Activated CD4-positive, alpha-beta T cell treated with anti-CD3 and anti-CD28 coated beads, Interleukin-2, amount 10 ng/mL, durations not matched to agents 24 days and 14 days (primary cell): ENCODE measurements around the gene ATP2A3. TPM values are rescaled to one million over a fixed set of nuclear protein-coding genes. Genes with fewer than 3 reads are reported as not detected.

ENCODE experiments used
- DNase-seq: peaks from one replicate; pipeline ENCODE4 v3.0.0; 2022
- H3K27ac Mint-ChIP-seq: one replicate; pipeline ENCODE4 v1.8.0; 2022; ENCODE audit warnings: mild to moderate bottlenecking, mixed read lengths
- H3K27me3 Mint-ChIP-seq: one replicate; pipeline ENCODE4 v1.8.0; 2022; ENCODE audit warnings: mixed read lengths
- H3K36me3 Mint-ChIP-seq: one replicate; pipeline ENCODE4 v1.8.0; 2022; ENCODE audit warnings: low read depth, mild to moderate bottlenecking, mixed read lengths
- H3K4me1 Mint-ChIP-seq: one replicate; pipeline ENCODE4 v1.8.0; 2021; ENCODE audit warnings: mixed read lengths
- H3K4me3 Mint-ChIP-seq: one replicate; pipeline ENCODE4 v1.8.0; 2022; ENCODE audit warnings: mild to moderate bottlenecking, moderate library complexity, mixed read lengths
- H3K9me3 Mint-ChIP-seq: one replicate; pipeline ENCODE4 v1.8.0; 2021; ENCODE audit warnings: mixed read lengths
- intact Hi-C: fragments of 100-400 bp; cut with micrococcal nuclease; formaldehyde crosslinking; loops from one replicate; pipeline ENCODE4 v1.15.1; 2023
- total RNA-seq: library from RNA; stranded (reverse); gene quantifications from 2 replicates; pipeline ENCODE4 v1.2.3, GENCODE V29; 2022

Gene ATP2A3
- total RNA-seq, 1 donor from 2014 or later: 110 TPM

DNA sequence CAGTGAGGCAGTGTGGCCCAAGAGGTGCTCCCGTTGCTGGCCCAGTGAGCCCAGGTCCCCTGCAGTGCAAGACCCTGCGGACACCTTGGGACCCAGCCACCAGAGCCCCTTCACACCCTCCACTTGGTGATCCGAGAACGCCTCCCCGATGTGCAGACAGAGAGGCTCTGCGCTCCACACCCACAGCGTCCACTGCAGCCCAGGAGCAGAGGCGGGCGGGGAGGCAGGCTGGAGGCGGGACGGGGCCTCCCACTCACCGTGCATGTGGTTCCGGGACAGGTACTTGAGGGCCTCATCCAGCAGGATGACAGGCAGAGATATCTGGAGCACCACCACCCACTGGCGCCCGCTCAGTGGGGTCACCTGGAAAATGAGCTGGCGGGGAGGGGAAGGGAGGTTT, 35.8 kb downstream of the ATP2A3 start:
- intact Hi-C loops: no loop called here
- Mint-ChIP-seq H3K4me1 (no peaks in the 10 kb centered on the region), H3K27me3 (no peaks in the 10 kb centered on the region), H3K36me3 (peaks cover 38% of the 10 kb centered on the region), H3K4me3 (no peak overlapping the region), H3K27ac (no peak overlapping the region), H3K9me3 (no peaks in the 10 kb centered on the region)
- DNase-seq: no peak

DNA sequence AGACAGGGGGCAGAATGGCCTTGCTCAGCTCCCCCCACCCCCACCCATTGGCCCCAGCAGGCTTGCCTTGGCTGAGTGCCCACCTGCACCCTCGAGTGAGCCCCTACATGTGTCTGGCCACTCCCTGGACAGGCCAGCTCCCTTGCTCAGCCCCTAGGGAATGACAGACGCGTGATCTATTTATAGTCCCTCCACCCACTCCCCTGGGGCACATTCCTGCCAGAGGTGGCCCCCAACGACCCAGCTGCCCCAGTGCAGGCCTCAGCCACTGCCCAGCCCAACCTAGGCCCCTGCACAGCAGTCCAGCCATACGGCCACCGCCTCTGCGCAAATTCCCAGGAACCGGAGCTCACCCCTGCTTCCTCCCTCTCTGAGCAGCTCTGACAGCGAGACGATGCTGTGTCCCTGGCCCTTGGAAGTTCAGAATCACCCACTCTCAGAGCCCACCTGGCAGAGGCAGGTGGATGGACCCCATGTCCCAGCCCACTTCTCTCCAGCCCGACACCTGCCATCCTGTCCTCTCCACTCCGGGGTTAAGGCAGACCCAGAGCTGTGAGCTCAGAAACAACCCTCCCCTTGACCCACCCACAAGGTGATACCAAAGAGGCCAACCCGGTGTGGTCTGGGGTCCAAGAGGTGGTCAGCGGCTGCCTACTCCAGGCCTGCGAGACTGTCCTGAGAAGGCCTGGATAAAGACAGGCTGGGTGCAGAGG, 36.5 kb downstream of the ATP2A3 start:
- H3K9me3 Mint-ChIP-seq: no peaks in the 10 kb centered on the region
- H3K4me1 Mint-ChIP-seq: no peaks in the 10 kb centered on the region
- no peak overlapping the region for H3K4me3 Mint-ChIP-seq
- DNase-seq: no peak
- peaks cover 38% of the 10 kb centered on the region for H3K36me3 Mint-ChIP-seq
- no peak overlapping the region for H3K27ac Mint-ChIP-seq
- intact Hi-C loops: no loop called here
- no peaks in the 10 kb centered on the region for H3K27me3 Mint-ChIP-seq

DNA sequence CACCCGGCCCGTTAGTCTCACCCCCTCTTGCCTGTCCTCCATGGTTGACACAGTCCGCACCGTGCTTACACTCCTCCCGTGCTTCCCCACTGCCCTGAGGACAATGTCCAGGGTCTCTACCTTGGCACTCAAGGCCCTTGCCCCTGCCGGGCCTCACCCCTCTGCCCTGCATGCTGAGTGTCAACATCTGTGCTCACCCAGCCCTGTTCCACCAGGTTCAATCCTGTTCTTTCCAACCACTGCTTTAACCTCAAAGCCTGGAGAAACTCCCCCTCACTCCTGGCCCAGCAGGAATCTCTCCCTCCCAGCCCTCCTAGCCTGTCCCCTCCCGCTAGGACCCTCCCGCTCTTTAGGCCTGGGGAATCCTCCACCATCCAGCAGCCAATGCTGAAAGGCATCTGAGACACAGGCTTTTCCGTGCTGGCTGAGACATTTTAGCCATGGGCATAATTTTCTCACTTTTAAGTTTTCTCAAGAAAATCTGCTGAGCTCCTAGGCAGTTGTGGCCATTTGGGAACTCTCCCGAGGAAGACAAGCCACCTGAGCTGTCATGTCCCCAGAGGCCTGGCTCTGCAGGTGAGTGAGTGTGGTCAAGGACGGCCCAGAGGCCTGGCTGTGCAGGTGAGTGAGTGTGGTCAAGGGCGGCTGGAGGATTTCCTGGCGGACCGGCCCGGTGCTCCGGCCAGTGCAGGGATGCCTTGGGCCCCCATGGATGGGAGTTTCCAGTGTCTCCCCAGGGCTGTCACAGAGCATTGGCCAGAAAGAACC, 37.2 kb downstream of the ATP2A3 start:
- H3K36me3 Mint-ChIP-seq: peaks cover 34% of the 10 kb centered on the region
- H3K4me3 Mint-ChIP-seq: no peak overlapping the region
- no peaks in the 10 kb centered on the region for H3K9me3 Mint-ChIP-seq
- no peaks in the 10 kb centered on the region for H3K27me3 Mint-ChIP-seq
- H3K4me1 Mint-ChIP-seq: no peaks in the 10 kb centered on the region
- H3K27ac Mint-ChIP-seq: no peak overlapping the region
- no peak for DNase-seq
- intact Hi-C loops: no loop called here

DNA sequence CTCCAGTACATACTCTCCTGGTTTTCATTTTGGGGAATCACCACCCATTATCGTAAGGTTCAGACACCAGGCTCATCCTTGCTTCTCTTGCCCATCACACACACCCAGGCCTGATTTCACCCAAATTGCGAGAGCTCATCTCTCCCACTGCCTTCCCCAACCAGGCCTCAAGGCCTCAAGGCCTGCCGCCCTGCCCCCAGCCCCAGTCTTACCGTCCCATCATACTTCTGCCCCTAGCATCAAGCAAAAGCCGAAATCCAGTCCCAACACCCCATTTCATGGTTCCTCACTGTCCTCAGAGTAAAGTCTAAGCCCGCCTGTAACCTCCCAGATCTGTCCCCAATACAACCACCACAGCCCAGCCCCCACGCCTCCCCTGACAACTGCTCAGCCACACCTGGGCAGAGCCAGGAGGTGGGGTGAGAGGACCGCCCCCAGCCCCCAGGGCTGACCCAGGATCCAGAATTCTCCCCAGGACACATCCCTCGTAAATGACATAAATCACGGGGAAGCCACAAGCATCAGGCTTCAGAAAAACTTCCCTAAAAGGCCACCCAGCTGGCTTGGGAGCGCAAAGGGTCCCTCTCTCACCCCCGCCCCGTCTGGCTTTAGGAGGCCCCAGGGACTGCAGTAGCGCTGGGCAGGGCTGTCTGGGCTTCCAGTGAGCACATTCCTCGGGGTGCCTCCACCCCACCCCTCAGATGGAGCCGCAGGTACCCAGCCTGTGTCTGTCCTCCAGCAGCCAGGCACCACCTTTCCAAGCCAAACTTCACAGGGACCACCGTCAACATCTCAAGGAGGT, 38.4 kb downstream of the ATP2A3 start:
- DNase-seq: no peak
- Mint-ChIP-seq H3K4me1 (no peaks in the 10 kb centered on the region), H3K27me3 (no peaks in the 10 kb centered on the region), H3K9me3 (no peaks in the 10 kb centered on the region), H3K4me3 (no peak overlapping the region), H3K36me3 (peaks cover 26% of the 10 kb centered on the region), H3K27ac (no peak overlapping the region)
- intact Hi-C loops: no loop called here

DNA sequence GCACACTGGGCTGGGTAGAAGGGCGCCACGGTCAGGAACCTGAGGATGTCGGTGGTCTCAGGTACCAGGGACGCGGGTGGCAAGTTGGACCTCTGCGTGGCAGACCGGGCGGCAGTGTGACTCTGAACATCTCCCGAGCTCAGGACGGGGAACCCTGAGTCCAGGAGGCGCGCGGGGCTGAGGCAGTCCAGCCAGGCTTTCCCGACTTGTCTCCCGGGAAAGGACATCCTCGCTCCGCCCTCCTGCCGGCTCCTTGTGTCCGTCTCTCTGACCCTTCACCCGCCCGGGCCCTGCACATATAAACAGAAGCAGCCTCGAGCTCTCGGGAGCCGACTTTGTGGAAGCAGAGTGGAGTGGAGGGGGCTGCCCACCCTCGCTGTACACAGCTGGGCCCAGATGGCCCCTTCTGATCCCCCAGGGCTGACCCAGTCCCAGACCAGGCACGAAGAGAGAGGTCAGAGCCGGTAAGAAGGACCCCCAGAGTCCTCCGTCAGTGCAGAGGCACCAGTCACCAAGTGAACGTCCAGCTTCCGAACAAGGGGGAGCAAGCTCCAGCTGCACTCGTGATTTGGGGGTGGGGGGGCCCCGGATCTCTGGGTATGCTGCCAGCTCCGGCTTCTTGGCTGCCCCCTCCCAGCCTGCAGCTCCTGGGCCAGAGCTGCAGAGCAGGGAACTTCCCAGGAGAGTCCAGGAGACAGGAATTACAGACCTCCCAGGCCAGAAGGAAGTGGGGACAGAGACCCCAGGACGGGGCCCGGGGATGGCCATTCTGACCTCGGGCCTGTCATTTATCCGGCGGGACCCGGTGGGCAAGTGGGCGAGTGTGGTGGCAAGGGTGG, 39.5 kb downstream of the ATP2A3 start:
- Mint-ChIP-seq H3K4me1 (no peaks in the 10 kb centered on the region), H3K9me3 (no peaks in the 10 kb centered on the region), H3K27me3 (no peaks in the 10 kb centered on the region), H3K36me3 (peaks cover 21% of the 10 kb centered on the region), H3K27ac (no peak overlapping the region), H3K4me3 (no peak overlapping the region)
- intact Hi-C loops: no loop called here
- no peak for DNase-seq

DNA sequence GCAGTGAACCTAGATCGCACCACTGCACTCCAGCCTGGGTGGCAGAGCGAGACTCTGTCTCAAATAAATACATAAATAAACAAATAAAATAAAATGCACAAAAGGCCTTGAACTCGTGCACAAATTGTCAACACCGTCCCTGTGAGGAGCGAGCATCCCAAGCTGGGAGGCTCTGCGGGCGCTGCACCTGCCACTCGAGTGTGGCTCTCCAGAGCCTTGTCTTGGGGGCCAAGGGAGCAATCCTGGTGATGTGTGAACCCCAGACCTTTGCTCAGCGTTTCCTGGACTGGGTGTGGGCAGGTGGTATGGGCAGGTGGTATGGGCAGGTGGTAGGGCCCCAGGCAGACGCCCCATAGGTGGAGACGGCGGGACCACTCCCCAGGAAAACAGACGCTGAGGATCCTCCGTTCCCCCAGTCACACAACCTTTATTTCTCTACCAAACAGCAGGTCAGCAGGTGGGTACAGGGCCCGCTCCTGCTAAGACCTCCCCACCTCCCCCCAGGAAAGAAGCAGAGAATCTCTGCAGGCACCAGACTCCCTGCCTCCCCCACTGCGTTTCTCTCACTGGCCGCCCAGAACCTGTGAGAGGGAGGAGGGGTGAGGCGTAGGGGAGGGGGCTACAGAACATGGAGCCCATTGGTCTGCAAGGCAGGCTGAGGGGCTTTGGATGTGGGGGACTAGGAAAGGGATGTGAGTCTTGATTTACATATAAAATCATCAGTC, 40.6 kb downstream of the ATP2A3 start:
- H3K27me3 Mint-ChIP-seq: no peaks in the 10 kb centered on the region
- no peak overlapping the region for H3K4me3 Mint-ChIP-seq
- no peaks in the 10 kb centered on the region for H3K4me1 Mint-ChIP-seq
- H3K36me3 Mint-ChIP-seq: peaks cover 17% of the 10 kb centered on the region
- no peak for DNase-seq
- H3K9me3 Mint-ChIP-seq: no peaks in the 10 kb centered on the region
- intact Hi-C loops: no loop called here
- no peak overlapping the region for H3K27ac Mint-ChIP-seq

DNA sequence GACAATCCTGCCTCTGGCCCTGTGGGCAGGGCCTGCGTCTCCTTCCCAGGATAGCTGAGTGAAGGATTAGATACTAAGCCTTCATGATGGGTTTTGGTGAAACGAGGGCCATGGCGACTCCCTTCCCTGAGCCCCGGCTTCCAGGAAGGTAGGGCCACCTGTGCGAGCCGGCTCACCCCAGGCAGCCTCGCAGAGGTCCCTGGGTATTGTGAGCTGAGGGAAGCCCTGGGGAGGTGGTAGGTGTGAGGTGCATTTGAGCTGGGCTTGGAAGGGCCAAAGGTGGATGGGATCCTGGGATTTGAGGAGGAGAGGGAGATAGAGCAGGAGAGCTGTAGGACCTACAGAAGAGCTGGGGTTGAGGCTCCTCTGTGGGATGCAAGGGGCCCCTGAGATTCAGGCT, 41.5 kb downstream of the ATP2A3 start:
- no peak overlapping the region for H3K4me3 Mint-ChIP-seq
- intact Hi-C loops: no loop called here
- H3K4me1 Mint-ChIP-seq: no peaks in the 10 kb centered on the region
- no peaks in the 10 kb centered on the region for H3K27me3 Mint-ChIP-seq
- H3K27ac Mint-ChIP-seq: no peak overlapping the region
- no peak for DNase-seq
- peaks cover 12% of the 10 kb centered on the region for H3K36me3 Mint-ChIP-seq
- H3K9me3 Mint-ChIP-seq: no peaks in the 10 kb centered on the region

DNA sequence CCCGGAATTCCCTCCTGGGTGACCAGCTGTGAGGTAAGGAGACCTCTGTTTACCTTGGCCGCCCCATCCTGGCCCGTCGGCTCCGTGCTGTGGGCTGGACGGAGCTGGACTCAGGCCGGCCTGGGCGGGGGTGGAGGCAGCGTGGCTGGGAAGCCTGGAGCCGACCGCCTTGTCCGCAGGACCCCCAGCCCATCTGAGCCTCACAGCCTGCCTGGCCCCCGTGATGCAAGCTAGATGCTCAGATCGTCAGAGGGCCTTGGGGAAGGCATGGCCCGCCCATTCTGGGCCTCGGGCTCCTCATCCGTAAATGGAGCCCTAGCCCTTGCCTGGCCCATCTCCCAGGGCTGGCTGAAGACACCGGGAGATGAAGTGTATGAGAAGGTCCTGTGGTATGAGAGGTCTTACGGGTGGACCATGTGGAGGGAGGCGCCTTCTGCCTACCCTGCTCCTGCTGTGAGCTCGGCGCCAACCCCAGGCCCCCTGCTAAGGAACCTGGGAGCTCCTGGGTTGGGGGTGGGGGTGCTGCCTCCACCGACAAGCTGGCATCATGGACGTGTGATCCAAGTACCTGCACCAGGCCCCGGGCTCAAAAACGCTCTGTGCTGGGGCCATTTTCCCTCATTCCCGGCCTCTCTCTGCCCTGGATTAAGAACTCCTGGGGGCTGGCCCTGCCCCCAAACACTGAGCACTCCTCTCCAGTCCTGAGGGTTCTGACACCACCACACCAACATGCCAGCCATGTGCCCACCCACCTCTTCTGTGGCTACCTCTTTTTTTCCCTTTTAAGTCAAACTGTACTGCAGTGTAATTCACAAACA, 42.5 kb downstream of the ATP2A3 start:
- H3K4me1 Mint-ChIP-seq: peaks cover 3% of the 10 kb centered on the region
- H3K9me3 Mint-ChIP-seq: no peaks in the 10 kb centered on the region
- no peak for DNase-seq
- peaks cover 7% of the 10 kb centered on the region for H3K36me3 Mint-ChIP-seq
- H3K4me3 Mint-ChIP-seq: no peak overlapping the region
- no peak overlapping the region for H3K27ac Mint-ChIP-seq
- H3K27me3 Mint-ChIP-seq: no peaks in the 10 kb centered on the region
- intact Hi-C loops: no loop called here

DNA sequence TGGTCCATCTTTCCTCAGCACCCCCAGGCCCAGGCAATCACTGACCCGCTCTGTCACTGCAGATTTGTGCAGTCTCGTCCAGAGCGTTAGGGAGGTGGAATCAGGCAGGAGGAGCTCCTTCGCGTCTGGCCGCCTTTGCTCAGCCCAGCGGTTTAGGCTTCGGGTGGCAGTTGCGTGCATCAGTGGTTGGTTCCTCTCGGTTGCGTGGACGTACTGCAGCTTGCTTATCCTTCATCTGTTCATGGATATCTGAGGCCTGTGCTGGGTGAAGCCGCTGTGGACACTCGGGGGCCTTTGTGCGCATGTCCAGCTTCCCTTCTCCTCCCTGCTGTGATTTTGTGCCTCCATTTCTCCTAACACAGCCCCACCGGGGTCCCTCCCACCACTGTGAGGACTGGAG, 43.2 kb downstream of the ATP2A3 start:
- H3K4me1 Mint-ChIP-seq: peaks cover 3% of the 10 kb centered on the region
- H3K4me3 Mint-ChIP-seq: no peak overlapping the region
- no peak for DNase-seq
- no peak overlapping the region for H3K27ac Mint-ChIP-seq
- H3K36me3 Mint-ChIP-seq: peaks cover 7% of the 10 kb centered on the region
- no peaks in the 10 kb centered on the region for H3K27me3 Mint-ChIP-seq
- no peaks in the 10 kb centered on the region for H3K9me3 Mint-ChIP-seq
- intact Hi-C loops: no loop called here

DNA sequence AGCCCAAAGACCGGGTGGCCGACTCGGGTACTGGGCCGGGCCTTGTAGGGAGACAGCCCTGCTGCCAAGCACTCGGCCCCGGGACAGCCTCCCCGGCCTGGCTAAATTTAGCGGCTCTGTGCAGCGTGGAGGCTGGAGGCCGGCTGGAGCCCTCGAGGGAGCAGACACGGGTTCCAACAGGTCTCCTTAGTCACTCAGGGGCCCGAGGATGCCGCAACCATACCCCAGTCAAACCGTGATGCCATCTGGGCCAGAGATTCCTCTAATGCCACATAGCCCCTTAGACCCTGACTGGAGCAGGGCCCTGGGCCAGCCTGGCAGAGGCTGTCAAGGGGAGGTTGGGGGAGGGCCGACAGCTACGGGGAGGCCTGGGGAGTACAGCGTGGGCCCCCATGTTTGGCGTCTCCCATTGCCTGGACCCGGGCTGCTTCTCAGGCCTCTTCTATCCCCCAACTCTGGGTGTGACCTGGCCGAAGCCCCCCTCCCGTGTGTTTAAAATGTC, 45.1 kb downstream of the ATP2A3 start:
- Mint-ChIP-seq H3K36me3 (no peaks in the 10 kb centered on the region), H3K4me1 (peaks cover 11% of the 10 kb centered on the region), H3K9me3 (no peaks in the 10 kb centered on the region), H3K27me3 (no peaks in the 10 kb centered on the region), H3K4me3 (no peak overlapping the region), H3K27ac (no peak overlapping the region)
- intact Hi-C loops: loop anchor here (10.0 kb wide), 1 partner anchor 156 kb away; no protein-coding TSS in a partner anchor
- DNase-seq: no peak

DNA sequence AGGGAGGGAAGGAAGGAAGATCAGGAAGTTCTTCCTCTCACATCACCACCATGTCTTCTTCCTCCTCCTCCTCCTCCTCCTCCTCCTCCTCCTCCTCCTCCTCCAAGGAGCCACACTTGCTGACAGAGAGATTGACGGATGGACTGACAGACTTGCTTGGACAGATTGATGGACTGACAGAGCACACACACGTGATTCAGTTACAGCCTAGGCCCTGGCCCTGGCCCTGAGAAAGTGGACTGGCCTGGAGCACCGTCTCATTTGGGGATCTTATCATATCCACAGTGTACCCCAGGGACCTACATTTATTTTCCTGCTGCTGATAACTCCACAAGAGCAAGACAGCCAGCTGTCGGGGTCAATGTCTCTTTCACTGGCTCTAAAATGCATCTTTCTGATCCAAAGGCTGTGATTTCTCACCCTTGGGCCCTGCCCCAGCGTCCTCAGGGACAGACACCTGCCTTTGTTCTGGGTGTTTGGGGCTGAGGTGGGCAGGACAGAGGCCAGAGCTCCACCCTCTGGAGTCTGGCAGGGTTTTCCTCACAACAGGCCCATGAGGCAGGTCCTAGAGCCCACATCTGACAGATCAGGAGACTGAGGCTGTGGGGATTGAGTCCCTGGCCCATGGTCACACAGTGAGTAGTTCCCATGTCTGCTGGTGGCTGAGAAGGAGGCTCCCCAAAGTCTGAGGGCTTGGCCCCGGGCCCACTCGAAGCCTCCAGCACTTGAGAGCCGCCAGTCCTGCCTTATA, 45.7 kb downstream of the ATP2A3 start:
- Mint-ChIP-seq H3K9me3 (no peaks in the 10 kb centered on the region), H3K27me3 (no peaks in the 10 kb centered on the region), H3K36me3 (no peaks in the 10 kb centered on the region), H3K4me3 (no peak overlapping the region), H3K4me1 (peaks cover 17% of the 10 kb centered on the region), H3K27ac (no peak overlapping the region)
- intact Hi-C loops: loop anchor here (10.0 kb wide), 1 partner anchor 156 kb away; no protein-coding TSS in a partner anchor
- no peak for DNase-seq
